Cardiac fibroblast (primary cell): ENCODE results near the gene DGLUCY.
A peak's percentile ranks its signal among the peaks of the same experiment; 100 is the strongest.
"Not testable (repeated sequence)": the region's sequence is repeated elsewhere in the genome, so short reads cannot be mapped to it uniquely, and the experiment has no call there.

Experiments
- DNase-seq, 2 donors: peaks; one replicate each; pipeline versions ENCODE4 v3.0.0 to v3.0.0-alpha.2; 2010; ENCODE audit warnings: low read depth in 2 of 2
- H3K4me3 ChIP-seq, 2 donors: replicated peaks in 1 of 2; 1 replicate in 1 of 2; 2 replicates in 1 of 2; pipeline ENCODE4 v1.5.1; 2011; ENCODE audit warnings: low read depth in 2 of 2, low read length in 2 of 2, mild to moderate bottlenecking in 2 of 2, moderate library complexity in 1 of 2
- CTCF ChIP-seq: IDR thresholded peaks from one replicate; pipeline ENCODE4 v1.5.1; 2011; ENCODE audit warnings: low read depth, mild to moderate bottlenecking, low read length, inconsistent platforms

DGLUCY gene

GRCh38 chr14:91117960-91118359 lies 4.1 kb downstream of the DGLUCY start:
- TF ChIP-seq CTCF, result no peak
- no peak for DNase-seq
- H3K4me3 ChIP-seq, result no peak overlapping the region

GRCh38 chr14:91118511-91119068 lies 4.7 kb downstream of the DGLUCY start:
- H3K4me3 ChIP-seq, result no peak overlapping the region
- DNase-seq, result no peak
- TF ChIP-seq CTCF, result no peak

- peak; percentile 50 to 94 for DNase-seq
- H3K4me3 ChIP-seq, result no peak overlapping the region
- TF ChIP-seq CTCF, result no peak
Measured at GRCh38 chr14:91119556-91120311, 5.9 kb downstream of the DGLUCY start.

GRCh38 chr14:91123201-91123600 lies 9.3 kb downstream of the DGLUCY start:
- TF ChIP-seq CTCF, result no peak
- no peak for DNase-seq

GRCh38 chr14:91124406-91125270 lies 10.8 kb downstream of the DGLUCY start:
- not testable (repeated sequence) for DNase-seq, H3K4me3 ChIP-seq

More at GRCh38 chr14:91123201-91123600, 9.3 kb downstream of the DGLUCY start:
- no peak overlapping the region for H3K4me3 ChIP-seq

GRCh38 chr14:91125271-91125660 lies 11.4 kb downstream of the DGLUCY start:
- TF ChIP-seq CTCF, result no peak
- H3K4me3 ChIP-seq, result no peak overlapping the region
- no peak for DNase-seq

- H3K4me3 ChIP-seq, result no peak overlapping the region
Measured at GRCh38 chr14:91125801-91126200, 11.9 kb downstream of the DGLUCY start.

More at GRCh38 chr14:91125801-91126200, 11.9 kb downstream of the DGLUCY start:
- no peak for DNase-seq
- TF ChIP-seq CTCF, result no peak
